ENCODE results near the gene PRSS2. TPM values are rescaled to one million over a fixed set of nuclear protein-coding genes. Genes with fewer than 3 reads are reported as not detected.
"Not testable (repeated sequence)": the region's sequence is repeated elsewhere in the genome, so short reads cannot be mapped to it uniquely, and the experiment has no call there.

Gene PRSS2
- polyA plus RNA-seq, 1 of the 3 experiments (the other 2 are of a cell fraction): not detected

GRCh38 chr7:142774826-142775225 is 4.1 kb downstream of the PRSS2 start:
- POLR2A ChIA-PET: no interaction called here
- H3K9me2 ChIP-seq: no peaks in the 10 kb centered on the region
- no peak overlapping the region for H2AFZ ChIP-seq (ENCODE audit: low read depth)
- peaks cover 3% of the 10 kb centered on the region for H3F3A ChIP-seq (replicated peaks; ENCODE audit: insufficient read depth)
- H3K27me3 ChIP-seq (ENCODE audit: insufficient read depth): peaks cover 14% of the 10 kb centered on the region; the same call in 1 of the 2 replicates
- TF ChIP-seq RAD21 (IDR thresholded peaks at IDR 0.05; ENCODE audit: low read length): no peak
- TF ChIP-seq REST (IDR thresholded peaks at IDR 0.05; ENCODE audit: low read depth, low read length): no peak
- no peak for TF ChIP-seq YY1 (IDR thresholded peaks at IDR 0.05; ENCODE audit: low read depth)
- no peak for TF ChIP-seq USF2 (IDR thresholded peaks at IDR 0.05; ENCODE audit: borderline replicate concordance, low read depth, low read length)
- TF ChIP-seq RXRA (IDR thresholded peaks at IDR 0.05; ENCODE audit: borderline replicate concordance, low read depth): no peak
- no peak for TF ChIP-seq FOXJ3 (CRISPR knock-in tag; IDR thresholded peaks at IDR 0.05)
- no peak for TF ChIP-seq MEF2A (IDR thresholded peaks at IDR 0.05; ENCODE audit: borderline replicate concordance, low read depth)
- TF ChIP-seq NRF1 (IDR thresholded peaks at IDR 0.05; ENCODE audit: low read depth, low read length): no peak
- TF ChIP-seq RFX5 (IDR thresholded peaks at IDR 0.05; ENCODE audit: low read length): no peak
- TF ChIP-seq PBX3 (IDR thresholded peaks at IDR 0.05): no peak
- no peak for TF ChIP-seq EZH2phosphoT487 (IDR thresholded peaks at IDR 0.05; ENCODE audit: borderline replicate concordance, low read depth)
- no peak for TF ChIP-seq EP300 (IDR thresholded peaks at IDR 0.05; ENCODE audit: borderline replicate concordance in 1 of 2, low read depth in 1 of 2, low read length in 1 of 2)
- TF ChIP-seq GABPA (IDR thresholded peaks at IDR 0.05; ENCODE audit: low read depth): no peak
- TF ChIP-seq SMC3 (IDR thresholded peaks at IDR 0.05; ENCODE audit: low read depth, low read length): no peak
- TF ChIP-seq CTCF (IDR thresholded peaks at IDR 0.05): no peak
- TF ChIP-seq TCF12 (IDR thresholded peaks at IDR 0.05): no peak
- no peak overlapping the region for H3K4me3 ChIP-seq (ENCODE audit: low read depth in 2 of 2, low read length in 1 of 2)
- H3K27ac ChIP-seq (ENCODE audit: low read depth in 2 of 2, low read length in 1 of 2): no peak overlapping the region
- DNase-seq: no peak
- no peaks in the 10 kb centered on the region for H3K9me3 ChIP-seq
- no peaks in the 10 kb centered on the region for H3K36me3 ChIP-seq (replicated peaks in 1 of 2; ENCODE audit: control insufficient read depth in 1 of 2, insufficient read depth in 2 of 2, low read length in 1 of 2)
- H3K4me2 ChIP-seq: no peak overlapping the region
- H3K4me1 ChIP-seq (ENCODE audit: control insufficient read depth in 1 of 2, insufficient read depth in 2 of 2, low read depth in 1 of 2, low read length in 1 of 2): no peaks in the 10 kb centered on the region
- H4K20me1 ChIP-seq (ENCODE audit: insufficient read depth): no peaks in the 10 kb centered on the region
- no peak overlapping the region for H3K9ac ChIP-seq
- 28% methylated on average over 8 of the region's 8 CpGs for WGBS (ENCODE audit: low lambda C conversion rate)
- H3K79me2 ChIP-seq (ENCODE audit: insufficient read depth): no peaks in the 10 kb centered on the region
- CTCF ChIA-PET: interaction anchor here (1.1 to 5.5 kb wide), 6 partner anchors 8 to 258 kb away, joined by 3 to 67 read pairs (median 4); no protein-coding TSS in a partner anchor

GRCh38 chr7:142775351-142776115 is 4.8 kb downstream of the PRSS2 start:
- H3F3A ChIP-seq (replicated peaks; ENCODE audit: insufficient read depth); H3K27ac ChIP-seq (ENCODE audit: low read depth in 2 of 2, low read length in 1 of 2); H3K4me1 ChIP-seq (ENCODE audit: control insufficient read depth in 1 of 2, insufficient read depth in 2 of 2, low read depth in 1 of 2, low read length in 1 of 2); H3K79me2 ChIP-seq (ENCODE audit: insufficient read depth); POLR2A ChIA-PET; H3K9ac ChIP-seq; H3K4me2 ChIP-seq; DNase-seq; H2AFZ ChIP-seq (ENCODE audit: low read depth); H4K20me1 ChIP-seq (ENCODE audit: insufficient read depth); H3K9me3 ChIP-seq; H3K36me3 ChIP-seq (replicated peaks in 1 of 2; ENCODE audit: control insufficient read depth in 1 of 2, insufficient read depth in 2 of 2, low read length in 1 of 2); H3K4me3 ChIP-seq (ENCODE audit: low read depth in 2 of 2, low read length in 1 of 2); H3K9me2 ChIP-seq; H3K27me3 ChIP-seq (ENCODE audit: insufficient read depth): not testable (repeated sequence)
- CTCF ChIA-PET: interaction anchor here (1.1 to 5.5 kb wide), 5 partner anchors 7 to 241 kb away, joined by 3 to 67 read pairs (median 4); no protein-coding TSS in a partner anchor
- 50% methylated on average over 6 of the region's 6 CpGs for WGBS (ENCODE audit: low lambda C conversion rate)
